ENCODE data around the gene CACNA1A. TPM values are rescaled to one million over a fixed set of nuclear protein-coding genes. Genes with fewer than 3 reads are reported as not detected.

The CACNA1A gene
- total RNA-seq, 4 donors from 2014 or later: 0.33 to 0.75 (median 0.43) TPM

DNA sequence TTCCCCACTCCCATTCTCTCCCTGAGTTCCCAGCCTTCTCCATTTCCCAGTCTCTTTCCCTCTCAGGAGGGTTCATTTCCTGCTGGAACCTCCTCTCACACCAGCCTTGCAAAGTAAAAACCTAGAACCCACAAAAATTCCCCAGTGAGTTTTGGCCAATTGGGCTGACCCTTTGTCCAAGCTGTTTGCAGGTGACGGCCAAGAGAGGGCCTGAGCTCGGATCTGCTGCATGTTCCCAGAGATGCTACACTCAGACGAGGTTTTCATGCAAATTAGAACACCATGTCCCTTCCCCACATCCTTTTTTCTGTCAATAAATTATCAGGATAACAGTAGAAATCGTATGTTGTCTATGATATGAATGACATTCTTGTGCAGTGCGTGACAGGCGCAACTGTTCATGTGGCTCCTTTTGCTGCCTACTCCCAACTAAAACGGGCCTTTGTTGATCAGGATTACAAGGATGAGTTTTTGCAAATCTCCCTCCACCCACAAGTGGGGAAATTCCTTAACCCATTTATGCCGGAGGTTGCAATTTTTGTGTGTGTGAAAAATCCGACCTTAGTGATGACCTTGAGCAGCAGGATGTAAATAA is 149.5 kb downstream of the CACNA1A start:
- no peak for DNase-seq (ENCODE audit: extremely low spot score)
- peaks cover 0 to 23% (median 15%) of the 10 kb centered on the region in 4 donors for H3K9me3 ChIP-seq
- no peak for TF ChIP-seq POLR2A (IDR thresholded peaks at IDR 0.05; ENCODE audit: low read depth)
- TF ChIP-seq, protein P1, sequence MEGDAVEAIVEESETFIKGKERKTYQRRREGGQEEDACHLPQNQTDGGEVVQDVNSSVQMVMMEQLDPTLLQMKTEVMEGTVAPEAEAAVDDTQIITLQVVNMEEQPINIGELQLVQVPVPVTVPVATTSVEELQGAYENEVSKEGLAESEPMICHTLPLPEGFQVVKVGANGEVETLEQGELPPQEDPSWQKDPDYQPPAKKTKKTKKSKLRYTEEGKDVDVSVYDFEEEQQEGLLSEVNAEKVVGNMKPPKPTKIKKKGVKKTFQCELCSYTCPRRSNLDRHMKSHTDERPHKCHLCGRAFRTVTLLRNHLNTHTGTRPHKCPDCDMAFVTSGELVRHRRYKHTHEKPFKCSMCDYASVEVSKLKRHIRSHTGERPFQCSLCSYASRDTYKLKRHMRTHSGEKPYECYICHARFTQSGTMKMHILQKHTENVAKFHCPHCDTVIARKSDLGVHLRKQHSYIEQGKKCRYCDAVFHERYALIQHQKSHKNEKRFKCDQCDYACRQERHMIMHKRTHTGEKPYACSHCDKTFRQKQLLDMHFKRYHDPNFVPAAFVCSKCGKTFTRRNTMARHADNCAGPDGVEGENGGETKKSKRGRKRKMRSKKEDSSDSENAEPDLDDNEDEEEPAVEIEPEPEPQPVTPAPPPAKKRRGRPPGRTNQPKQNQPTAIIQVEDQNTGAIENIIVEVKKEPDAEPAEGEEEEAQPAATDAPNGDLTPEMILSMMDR (IDR thresholded peaks at IDR 0.05): no peak
- TF ChIP-seq POLR2AphosphoS5 (IDR thresholded peaks at IDR 0.05): no peak
- TF ChIP-seq EP300 (IDR thresholded peaks at IDR 0.05): no peak
- H3K27ac ChIP-seq (replicated peaks in 1 of 4): no peak overlapping the region
- no peak overlapping the region for H3K4me3 ChIP-seq
- intact Hi-C loops (cut with DNase I): no loop called here
- 75% methylated on average over 9 of the region's 9 CpGs for WGBS
- no peaks in the 10 kb centered on the region for H3K36me3 ChIP-seq
- peaks cover 0 to 39% (median 0%) of the 10 kb centered on the region in 4 donors for H3K27me3 ChIP-seq
- H3K4me1 ChIP-seq: no peaks in the 10 kb centered on the region

DNA sequence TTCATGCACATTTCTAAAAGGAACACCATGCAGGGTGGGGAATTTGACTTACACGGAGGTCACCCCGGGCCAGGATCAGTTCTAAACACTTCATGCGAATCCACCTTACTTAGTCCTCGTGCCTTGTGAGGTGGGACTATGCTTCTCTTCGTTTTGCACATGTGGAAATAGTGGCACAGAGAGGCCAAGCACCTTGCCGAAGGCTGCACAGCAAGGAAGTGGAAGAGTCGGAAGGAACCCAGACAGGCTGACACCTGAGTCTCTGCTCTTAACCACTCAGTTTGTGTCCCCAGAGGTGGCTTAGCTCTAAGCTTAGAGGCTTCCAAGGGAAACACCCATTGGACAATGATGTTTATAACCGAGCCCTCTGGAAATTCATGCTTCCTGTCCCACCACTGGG is 150.1 kb downstream of the CACNA1A start:
- no peak overlapping the region for H3K4me3 ChIP-seq
- WGBS: 75% methylated on average over 8 of the region's 8 CpGs
- no peak overlapping the region for H3K27ac ChIP-seq (replicated peaks in 1 of 4)
- H3K9me3 ChIP-seq: peaks cover 0 to 23% (median 15%) of the 10 kb centered on the region in 4 donors
- H3K36me3 ChIP-seq: no peaks in the 10 kb centered on the region
- H3K4me1 ChIP-seq: no peaks in the 10 kb centered on the region
- DNase-seq (ENCODE audit: extremely low spot score): no peak
- TF ChIP-seq, protein P1 (IDR thresholded peaks at IDR 0.05): no peak
- TF ChIP-seq POLR2A (IDR thresholded peaks at IDR 0.05; ENCODE audit: low read depth) (no peak), EP300 (IDR thresholded peaks at IDR 0.05) (no peak), POLR2AphosphoS5 (IDR thresholded peaks at IDR 0.05) (no peak)
- H3K27me3 ChIP-seq: peaks cover 0 to 37% (median 0%) of the 10 kb centered on the region in 4 donors
- intact Hi-C loops (cut with DNase I): no loop called here

DNA sequence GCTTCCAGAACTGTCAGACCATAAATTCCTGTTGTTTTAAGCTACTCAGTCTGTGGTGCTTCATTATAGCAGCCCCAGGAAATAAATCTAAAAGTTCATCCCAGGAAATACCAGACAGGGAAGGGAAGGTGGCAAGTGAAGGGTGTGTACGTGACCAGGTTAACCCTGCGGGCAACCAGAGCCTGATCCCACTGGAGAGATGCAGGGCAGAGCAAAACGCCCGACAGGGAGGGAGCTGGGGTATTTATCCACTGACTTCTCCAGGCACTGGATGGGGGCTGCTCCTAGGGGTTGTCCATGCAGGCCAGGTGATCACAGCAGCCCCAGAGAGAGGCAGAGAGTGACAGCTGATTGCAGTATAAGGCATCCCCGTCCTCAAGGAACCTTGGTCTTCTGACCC is 150.9 kb downstream of the CACNA1A start:
- no peak for TF ChIP-seq POLR2A (IDR thresholded peaks at IDR 0.05; ENCODE audit: low read depth)
- Histone ChIP-seq H3K4me1 (no peaks in the 10 kb centered on the region), H3K27me3 (peaks cover 0 to 29% (median 0%) of the 10 kb centered on the region in 4 donors), H3K27ac (replicated peaks in 1 of 4) (no peak overlapping the region), H3K4me3 (no peak overlapping the region), H3K36me3 (no peaks in the 10 kb centered on the region), H3K9me3 (peaks cover 0 to 19% (median 14%) of the 10 kb centered on the region in 4 donors)
- 65% methylated on average over 5 of the region's 5 CpGs for WGBS
- intact Hi-C loops (cut with DNase I): no loop called here
- no peak for DNase-seq (ENCODE audit: extremely low spot score)

DNA sequence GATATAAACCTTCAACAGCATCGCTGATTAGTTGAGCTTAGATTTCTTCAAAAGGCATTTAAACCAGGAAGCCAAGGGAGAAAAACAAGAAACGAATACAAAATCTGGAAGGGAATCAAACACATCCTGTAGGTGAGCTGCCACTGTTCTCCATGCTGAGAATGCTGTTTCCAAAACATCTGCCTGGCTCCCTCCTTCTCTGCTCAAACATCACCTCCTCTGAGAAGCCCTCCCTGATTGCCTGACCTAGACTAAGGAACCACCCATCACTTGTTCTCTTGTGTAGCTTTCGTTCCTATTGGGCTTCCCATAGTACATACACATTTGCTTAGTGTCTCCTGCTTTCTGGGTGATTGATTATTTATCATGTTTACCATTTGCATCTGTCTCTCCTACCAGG is 152.7 kb downstream of the CACNA1A start:
- no peak for DNase-seq (ENCODE audit: extremely low spot score)
- WGBS: 76% methylated on average over 3 of the region's 3 CpGs
- intact Hi-C loops (cut with DNase I): no loop called here
- no peaks in the 10 kb centered on the region for H3K36me3 ChIP-seq
- no peak for TF ChIP-seq EP300 (IDR thresholded peaks at IDR 0.05)
- TF ChIP-seq POLR2AphosphoS5 (IDR thresholded peaks at IDR 0.05): no peak
- TF ChIP-seq, protein P1 (IDR thresholded peaks at IDR 0.05): no peak
- no peak for TF ChIP-seq POLR2A (IDR thresholded peaks at IDR 0.05; ENCODE audit: low read depth)
- H3K27ac ChIP-seq (replicated peaks in 1 of 4): no peak overlapping the region
- no peaks in the 10 kb centered on the region for H3K4me1 ChIP-seq
- no peak overlapping the region for H3K4me3 ChIP-seq
- H3K27me3 ChIP-seq: peaks cover 0 to 34% (median 0%) of the 10 kb centered on the region in 4 donors
- peaks cover 0 to 22% (median 8%) of the 10 kb centered on the region in 4 donors for H3K9me3 ChIP-seq

DNA sequence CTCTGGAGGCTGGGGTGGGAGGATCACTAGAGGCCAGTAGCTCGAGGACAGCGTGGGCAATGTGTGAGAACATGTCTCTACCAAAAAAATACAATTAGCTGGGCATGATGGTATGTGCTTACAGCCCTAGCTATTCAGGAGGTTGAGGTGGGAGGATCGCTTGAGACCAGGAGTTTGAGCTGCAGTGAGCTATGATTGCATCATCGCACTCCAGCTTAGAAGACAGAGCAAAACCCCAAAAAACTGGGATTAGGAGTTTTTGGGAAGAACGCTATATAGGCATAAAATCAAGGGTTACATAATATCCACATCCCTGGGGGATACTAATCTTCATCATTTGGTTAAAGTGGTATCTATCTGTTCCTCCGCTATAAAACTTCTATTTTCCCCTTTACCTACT is 155.5 kb downstream of the CACNA1A start:
- TF ChIP-seq POLR2A (IDR thresholded peaks at IDR 0.05; ENCODE audit: low read depth): no peak
- TF ChIP-seq EP300 (IDR thresholded peaks at IDR 0.05): no peak
- TF ChIP-seq POLR2AphosphoS5 (IDR thresholded peaks at IDR 0.05): no peak
- TF ChIP-seq, protein P1 (IDR thresholded peaks at IDR 0.05): no peak
- Histone ChIP-seq H3K27ac (replicated peaks in 1 of 4) (no peak overlapping the region), H3K4me1 (no peaks in the 10 kb centered on the region), H3K4me3 (no peak overlapping the region), H3K27me3 (peaks cover 0 to 38% (median 0%) of the 10 kb centered on the region in 4 donors), H3K9me3 (peaks cover 0 to 22% (median 7%) of the 10 kb centered on the region in 4 donors), H3K36me3 (no peaks in the 10 kb centered on the region)
- 92% methylated on average over 6 of the region's 6 CpGs for WGBS
- intact Hi-C loops (cut with DNase I): no loop called here
- DNase-seq (ENCODE audit: extremely low spot score): no peak

Data from esophagus muscularis mucosa (tissue), 4 donors.